GM12872 (cell line): ENCODE results near the gene VASH2.

Experiments
- TF ChIP-seq, protein P1 (sequence below): IDR thresholded peaks from 3 replicates; pipeline ENCODE4 v1.5.1; 2011; ENCODE audit warnings: low read depth, mild to moderate bottlenecking, low read length, moderate library complexity; ENCODE audit not compliant: insufficient read depth

VASH2 gene

GRCh38 chr1:212938846-212939245, 11.5 kb upstream of the VASH2 start:
- TF ChIP-seq, protein P1, sequence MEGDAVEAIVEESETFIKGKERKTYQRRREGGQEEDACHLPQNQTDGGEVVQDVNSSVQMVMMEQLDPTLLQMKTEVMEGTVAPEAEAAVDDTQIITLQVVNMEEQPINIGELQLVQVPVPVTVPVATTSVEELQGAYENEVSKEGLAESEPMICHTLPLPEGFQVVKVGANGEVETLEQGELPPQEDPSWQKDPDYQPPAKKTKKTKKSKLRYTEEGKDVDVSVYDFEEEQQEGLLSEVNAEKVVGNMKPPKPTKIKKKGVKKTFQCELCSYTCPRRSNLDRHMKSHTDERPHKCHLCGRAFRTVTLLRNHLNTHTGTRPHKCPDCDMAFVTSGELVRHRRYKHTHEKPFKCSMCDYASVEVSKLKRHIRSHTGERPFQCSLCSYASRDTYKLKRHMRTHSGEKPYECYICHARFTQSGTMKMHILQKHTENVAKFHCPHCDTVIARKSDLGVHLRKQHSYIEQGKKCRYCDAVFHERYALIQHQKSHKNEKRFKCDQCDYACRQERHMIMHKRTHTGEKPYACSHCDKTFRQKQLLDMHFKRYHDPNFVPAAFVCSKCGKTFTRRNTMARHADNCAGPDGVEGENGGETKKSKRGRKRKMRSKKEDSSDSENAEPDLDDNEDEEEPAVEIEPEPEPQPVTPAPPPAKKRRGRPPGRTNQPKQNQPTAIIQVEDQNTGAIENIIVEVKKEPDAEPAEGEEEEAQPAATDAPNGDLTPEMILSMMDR = no peak

DNA sequence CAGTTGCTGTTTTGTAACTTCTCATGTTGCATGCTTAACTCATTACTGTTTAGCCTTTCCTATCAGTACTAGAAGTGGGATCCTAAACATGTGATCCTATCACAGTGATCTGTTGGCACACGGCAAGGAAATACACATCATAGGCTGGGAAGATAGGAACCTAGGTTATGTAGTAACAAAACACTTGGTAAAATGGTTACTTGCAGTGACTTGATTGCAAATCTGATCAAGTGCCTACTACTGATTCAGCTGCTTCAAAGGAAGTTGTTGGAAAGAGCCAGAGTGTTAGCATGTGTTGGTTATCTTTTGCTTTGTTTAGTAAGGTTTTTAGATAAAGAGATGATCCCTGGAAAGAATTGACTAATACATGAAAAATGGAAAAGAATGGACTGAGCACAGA, 8.9 kb upstream of the VASH2 start:
- TF ChIP-seq, protein P1 = no peak

- TF ChIP-seq, protein P1 = no peak
These were observed 7.5 kb upstream of the VASH2 start for GRCh38 chr1:212942679-212943392.

GRCh38 chr1:212943393-212943710, 7.0 kb upstream of the VASH2 start:
- TF ChIP-seq, protein P1 = no peak

DNA sequence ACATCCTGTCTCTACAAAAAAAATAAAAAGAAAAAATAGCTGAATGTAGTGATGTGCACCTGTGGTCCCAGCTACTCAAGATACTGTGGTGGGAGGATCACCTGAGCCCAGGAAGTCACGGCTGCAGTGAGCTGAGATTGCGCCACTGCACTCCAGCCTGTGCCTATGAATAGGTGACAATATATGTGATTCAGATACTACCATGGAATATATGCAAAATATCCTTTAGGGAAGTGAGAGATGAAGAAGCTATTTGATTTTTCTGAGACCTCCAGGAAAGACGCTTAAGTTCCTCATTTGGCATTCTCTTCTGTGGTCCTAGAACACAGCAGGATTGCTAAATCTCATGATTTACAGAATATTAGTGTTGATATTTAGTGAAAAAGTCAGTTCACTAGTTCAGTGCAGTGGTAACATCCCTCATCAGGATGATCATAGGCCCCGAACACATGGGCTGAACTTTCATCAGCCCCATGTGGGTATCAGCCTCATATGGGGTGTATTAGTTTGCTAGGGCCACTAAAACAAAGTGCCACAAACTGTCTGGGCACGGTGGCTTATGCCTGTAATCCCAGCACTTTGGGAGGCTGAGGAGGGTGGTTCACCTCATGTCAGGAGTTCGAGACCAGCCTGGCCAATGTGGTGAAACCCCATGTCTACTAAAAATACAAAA, 6.0 kb upstream of the VASH2 start:
- TF ChIP-seq, protein P1 = no peak

DNA sequence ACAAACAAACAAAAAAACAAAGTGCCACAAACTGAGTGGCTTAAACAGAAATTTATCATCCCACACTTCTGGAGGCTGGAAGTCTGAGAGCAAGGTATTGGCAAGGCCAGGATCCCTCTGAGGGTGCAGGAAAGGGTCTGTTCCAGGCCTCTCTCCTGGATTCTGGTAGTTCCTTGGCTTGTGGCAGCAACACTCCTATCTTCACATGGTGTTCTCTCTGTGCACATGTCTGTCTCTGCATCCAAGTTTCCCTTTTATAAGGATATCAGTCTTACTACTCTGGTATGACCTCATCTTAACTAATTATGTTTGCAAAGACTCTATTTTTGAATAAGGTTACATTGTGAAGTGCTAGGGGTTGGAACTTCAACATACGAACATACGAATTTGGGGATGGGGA, 5.3 kb upstream of the VASH2 start:
- TF ChIP-seq, protein P1 = no peak

DNA sequence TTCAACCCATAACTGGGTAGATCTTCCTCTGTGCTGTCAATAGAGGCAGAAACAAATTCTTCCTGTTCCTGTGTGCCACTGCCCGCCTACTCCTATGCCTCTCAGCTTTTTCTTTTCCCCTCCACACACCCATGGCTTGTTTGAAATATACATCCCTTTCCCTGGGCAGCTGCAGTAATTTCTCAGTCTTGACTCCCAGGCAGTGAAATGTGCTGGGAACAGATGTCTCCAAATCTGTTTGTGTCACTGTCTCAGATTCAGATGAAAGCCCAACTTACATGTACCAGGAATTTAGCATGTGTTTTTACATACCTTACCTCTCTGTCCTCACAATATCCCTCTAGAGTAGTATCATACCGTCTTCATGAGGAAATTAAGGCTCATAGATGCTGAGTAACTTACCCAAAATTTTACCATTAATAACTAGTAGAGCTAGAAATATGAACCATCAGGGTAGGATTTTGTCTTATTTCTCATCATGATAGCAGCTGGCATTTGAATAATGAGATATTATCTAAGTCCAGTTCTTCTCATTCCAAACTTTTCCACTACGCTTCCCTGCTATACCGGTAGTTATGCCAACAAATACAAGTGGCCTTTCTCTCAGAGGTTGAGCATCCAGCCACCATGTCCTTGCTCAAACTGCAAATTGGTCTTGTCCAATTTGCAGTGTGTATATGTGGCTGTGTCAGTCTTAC, 4.7 kb upstream of the VASH2 start:
- TF ChIP-seq, protein P1 = no peak
